GM12878 (cell line): Measurements from ENCODE around the gene TAS2R4. TPM values are rescaled to one million over a fixed set of nuclear protein-coding genes. Genes with fewer than 3 reads are reported as not detected.

Experiments used
- ATAC-seq: fragments of 200-7000 bp; cut with Tn5 transposase; 3 replicates; pipeline ENCODE4 v1.9.1; 2020; ENCODE audit warnings: mild to moderate bottlenecking, moderate library complexity
- BruUV-seq: library from RNA; stranded (reverse); fragments of 400-500 nt; replicated peaks from 2 replicates; lab custom pipeline; 2021; lab: Mats Ljungman, UMichigan
- CTCF ChIA-PET: fragments of 300-600 bp; sonication (Branson Sonifier 250); formaldehyde crosslinking; extraction: SDS; loops from one replicate; lab custom pipeline; 2021; ENCODE audit warnings: inconsistent platforms; lab: Yijun Ruan, JAX
- POLR2A ChIA-PET: fragments of 350-600 bp; formaldehyde crosslinking; extraction: SDS; loops from one replicate; lab custom pipeline; 2021; ENCODE audit warnings: inconsistent platforms; lab: Charles Lee
- RAD21 ChIA-PET: fragments of 300-600 bp; sonication (Branson Sonifier 250); formaldehyde crosslinking; loops from one replicate; lab custom pipeline; 2023; ENCODE audit warnings: antibody characterized with exemption; ENCODE audit not compliant: unreplicated experiment; lab: Charles Lee
- SMC1A ChIA-PET: fragments of 300-600 bp; sonication (Branson Sonifier 250); formaldehyde crosslinking; loops from one replicate; lab custom pipeline; 2023; ENCODE audit not compliant: unreplicated experiment, uncharacterized antibody; lab: Charles Lee
- DNase-seq: peaks from one replicate; pipeline ENCODE4 v3.0.0-alpha.2; 2011; ENCODE audit warnings: low read depth, low spot score
- FAIRE-seq: peaks from 3 replicates; lab custom pipeline; 2011; peaks lifted over from hg19 to GRCh38; lab: Jason Lieb, UNC
- H2AFZ ChIP-seq: 2 replicates; pipeline ENCODE4 v1.6.0; 2011; ENCODE audit warnings: low read depth, low read length, control low read depth; ENCODE audit not compliant: control insufficient read depth
- H3K27ac ChIP-seq: 2 replicates; pipeline ENCODE4 v1.5.1; 2011; ENCODE audit warnings: control low read depth; ENCODE audit not compliant: control insufficient read depth, insufficient read depth
- H3K27me3 ChIP-seq, 2 experiments: replicated peaks in 1 of 2; 2 replicates each; pipeline versions ENCODE4 v1.6.0 to v1.6.1; 2011; ENCODE audit warnings: low read length in 1 of 2; ENCODE audit not compliant: control insufficient read depth in 2 of 2, insufficient read depth in 2 of 2
- H3K36me3 ChIP-seq, 2 experiments: 2 replicates each; pipeline ENCODE4 v1.5.1; 2011; ENCODE audit warnings: low read length in 1 of 2; ENCODE audit not compliant: control insufficient read depth in 2 of 2, insufficient read depth in 2 of 2
- H3K4me1 ChIP-seq: 2 replicates; pipeline ENCODE4 v1.6.1; 2011; ENCODE audit warnings: mild to moderate bottlenecking, low read length, moderate library complexity, mixed read lengths; ENCODE audit not compliant: control insufficient read depth, insufficient read depth
- H3K4me2 ChIP-seq: 2 replicates; pipeline ENCODE4 v1.6.0; 2011; ENCODE audit warnings: control low read depth; ENCODE audit not compliant: control insufficient read depth, insufficient read depth
- H3K4me3 ChIP-seq: fragments of 200-600 bp; sonication (generic); 2 replicates; pipeline ENCODE4 v1.5.1; 2016
- H3K79me2 ChIP-seq: 2 replicates; pipeline ENCODE4 v1.6.0; 2011; ENCODE audit warnings: low read length; ENCODE audit not compliant: control insufficient read depth, insufficient read depth
- H3K9ac ChIP-seq: 2 replicates; pipeline ENCODE4 v1.8.0; 2011; ENCODE audit warnings: low read length, control low read depth, mixed read lengths; ENCODE audit not compliant: control insufficient read depth, insufficient read depth
- H3K9me3 ChIP-seq: replicated peaks from 3 replicates; pipeline ENCODE4 v1.5.1; 2011; ENCODE audit warnings: mild to moderate bottlenecking, low read length; ENCODE audit not compliant: control insufficient read depth, insufficient read depth
- H4K20me1 ChIP-seq: 2 replicates; pipeline ENCODE4 v1.6.0; 2011; ENCODE audit not compliant: control insufficient read depth, insufficient read depth
- BRCA1 ChIP-seq: IDR thresholded peaks from 2 replicates; pipeline ENCODE4 v1.6.1; 2011; ENCODE audit warnings: low read depth, low read length, improper control_type of control experiment
- ESRRA ChIP-seq: IDR thresholded peaks from 2 replicates; pipeline ENCODE4 v1.6.1; 2012; ENCODE audit warnings: mild to moderate bottlenecking, low read length, improper control_type of control experiment
- MEF2A ChIP-seq: IDR thresholded peaks from 2 replicates; pipeline ENCODE4 v1.6.1; 2011; ENCODE audit warnings: low read depth, mild to moderate bottlenecking, low read length, moderate library complexity; ENCODE audit not compliant: insufficient read depth
- RCOR1 ChIP-seq: conservative IDR thresholded peaks from 2 replicates; pipeline ENCODE4 v1.6.1; 2012; ENCODE audit warnings: low read depth, low read length, improper control_type of control experiment
- SPI1 ChIP-seq: IDR thresholded peaks from 2 replicates; pipeline ENCODE4 v1.6.1; 2011; ENCODE audit warnings: low read depth, mild to moderate bottlenecking, low read length, moderate library complexity, borderline replicate concordance; ENCODE audit not compliant: insufficient read depth
- WGBS: methylation state at CpG from one replicate; pipeline ENCODE4 v1.1.6; 2016; ENCODE audit warnings: low lambda C conversion rate; ENCODE audit not compliant: insufficient replicate concordance, insufficient coverage; ENCODE audit errors: missing lambda C conversion rate; 5-methylcytosine and 5-hydroxymethylcytosine counted together
- in situ Hi-C: fragments of 300-500 bp; cut with MboI; formaldehyde crosslinking; loops from 9 replicates; pipeline ENCODE4 v1.14.3; 2018; ENCODE audit warnings: mixed read lengths
- intact Hi-C: fragments of 100-400 bp; cut with micrococcal nuclease; formaldehyde crosslinking; loops from one replicate; pipeline ENCODE4 v1.14.2; 2022; ENCODE audit not compliant: unreplicated experiment
- polyA plus RNA-seq, 11 experiments: library from polyadenylated mRNA; depleted of rRNA in 4 of 11; unstranded in 6 of 11; stranded (reverse) in 5 of 11; fragments of >200 nt; fragmentation: Nextera tagmentation in 4 of 11; fragmentation: Illumina TruSeq in 1 of 11; extraction: Ambion mirVana in 4 of 11; extraction: Trizol in 1 of 11; gene quantifications; 1 replicate in 1 of 11; 2 replicates in 10 of 11; pipeline versions ENCODE4 v1.2.1 to v1.2.3, GENCODE V29; 2011 to 2016; ENCODE audit warnings: inconsistent platforms in 2 of 11, missing spikeins in 2 of 11, low read depth in 1 of 11
- total RNA-seq, 4 experiments: library from RNA; depleted of rRNA in 3 of 4; stranded (reverse); fragments of >200 nt in 3 of 4; fragmentation: Illumina TruSeq in 1 of 4; extraction: Trizol in 1 of 4; gene quantifications; 2 replicates each; pipeline versions ENCODE4 v1.2.1 to v1.2.3, GENCODE V29; 2013 to 2021
- TF ChIP-seq, protein P1 (sequence below): fragments of 450-650 bp; IDR thresholded peaks from 2 replicates; pipeline ENCODE4 v1.6.1; 2016; ENCODE audit warnings: mild to moderate bottlenecking, moderate library complexity, borderline replicate concordance
- TF ChIP-seq, protein P2 (sequence below): IDR thresholded peaks from 2 replicates; pipeline ENCODE4 v1.6.1; 2012; ENCODE audit warnings: mild to moderate bottlenecking, low read depth, low read length

TAS2R4 gene
- total and polyA plus RNA-seq, 10 of the 15 experiments (the other 5 are each of a cell fraction or from before 2014, with no cell fraction given), result 0.04 to 0.90 (median 0.40) TPM; not detected in 1

DNA sequence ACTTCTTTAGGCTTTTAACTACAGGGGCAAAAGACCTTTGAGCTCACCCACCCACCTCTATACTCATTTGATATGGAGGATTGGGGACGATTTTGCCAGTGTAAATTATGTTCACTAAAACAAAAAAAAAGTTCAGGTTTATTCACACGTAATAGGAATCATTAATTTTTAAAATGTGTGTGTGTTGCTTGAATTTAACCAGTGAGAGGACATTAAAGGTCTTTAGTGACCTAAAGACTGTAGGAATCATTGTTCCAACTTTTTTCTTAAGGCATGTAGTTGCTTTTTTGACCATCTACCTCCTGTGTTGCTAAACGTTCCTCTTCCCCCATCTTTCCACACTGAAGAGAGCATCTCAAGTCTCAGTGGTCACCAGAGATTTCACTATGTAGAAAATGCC is 37.2 kb upstream of the TAS2R4 start:
- Histone ChIP-seq H3K79me2 (peaks cover 38% of the 10 kb centered on the region), H3K4me3 (peak overlapping the region; percentile 98), H4K20me1 (no peaks in the 10 kb centered on the region), H3K9ac (peak overlapping the region; percentile 95; the same call in 1 of the 2 replicates), H2AFZ (no peak overlapping the region), H3K4me2 (peak overlapping the region; percentile 62), H3K27me3 (no peaks in the 10 kb centered on the region), H3K9me3 (no peaks in the 10 kb centered on the region), H3K27ac (no peak overlapping the region; the same call in none of the 2 replicates), H3K4me1 (peaks cover 4% of the 10 kb centered on the region; the same call in 1 of the 2 replicates), H3K36me3 (peaks cover 0 to 21% of the 10 kb centered on the region in 2 experiments)
- intact Hi-C loops (loop anchor here (2.0 to 5.0 kb wide), 2 partner anchors 38 to 187 kb away; partner anchors contain the start of gene AGK), in situ Hi-C loops (loop anchor here (10.0 kb wide), 1 partner anchor 724 kb away; the partner anchor contains the start of gene MRPS33)
- ChIA-PET CTCF (interaction anchor here (1.5 to 4.0 kb wide), 8 partner anchors 14 to 85 kb away, joined by 3 to 36 read pairs (median 8); partner anchors contain the start of gene DENND11), RAD21 (no interaction called here), POLR2A (interaction anchor here (1.7 kb wide), 1 partner anchor 88 kb away, joined by 4 read pairs; no protein-coding TSS in a partner anchor), SMC1A (no interaction called here)
- 54% methylated on average over 3 of the region's 3 CpGs for WGBS
- TF ChIP-seq RCOR1 (no peak), BRCA1 (no peak)
- no peak for DNase-seq
- FAIRE-seq, result peak; percentile 41
- no TSS peak for BruUV-seq
- ATAC-seq, result no peak

DNA sequence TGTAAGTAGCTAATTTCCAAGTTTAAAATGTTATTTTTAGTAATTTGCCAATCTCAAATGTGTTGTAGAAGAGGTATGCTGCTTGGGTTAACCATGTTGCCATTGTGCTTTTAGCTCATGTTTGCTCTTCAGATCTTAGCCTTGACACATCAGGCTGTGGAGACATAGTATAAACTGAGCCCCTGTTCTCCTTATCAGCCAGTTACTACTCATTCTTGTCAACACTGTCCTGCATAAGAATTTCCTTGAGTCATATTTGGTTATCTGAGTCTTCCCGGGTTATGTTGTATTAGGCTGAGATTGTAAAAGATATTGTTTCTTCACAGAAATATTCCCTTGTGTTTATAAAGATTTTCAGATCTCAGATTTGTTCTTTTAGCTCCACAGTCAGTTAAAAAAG is 34.2 kb upstream of the TAS2R4 start:
- Histone ChIP-seq H3K9me3 (no peaks in the 10 kb centered on the region), H3K4me1 (peaks cover 4% of the 10 kb centered on the region; the same call in 1 of the 2 replicates), H3K4me2 (no peak overlapping the region), H3K27ac (no peak overlapping the region), H3K9ac (no peak overlapping the region), H3K27me3 (no peaks in the 10 kb centered on the region), H2AFZ (no peak overlapping the region), H3K36me3 (peaks cover 2 to 27% of the 10 kb centered on the region in 2 experiments), H4K20me1 (no peaks in the 10 kb centered on the region), H3K79me2 (peaks cover 38% of the 10 kb centered on the region), H3K4me3 (no peak overlapping the region)
- BruUV-seq, result no TSS peak
- WGBS, result 100% methylated on average over 1 of the region's 1 CpG
- ChIA-PET SMC1A (interaction anchor here (1.3 kb wide), 1 partner anchor 42 kb away, joined by 3 read pairs; no protein-coding TSS in a partner anchor), POLR2A (no interaction called here), RAD21 (no interaction called here), CTCF (interaction anchor here (0.6 to 4.0 kb wide), 4 partner anchors 44 to 746 kb away, joined by 3 to 12 read pairs (median 4); partner anchors contain the start of gene MRPS33)
- ATAC-seq, result no peak
- intact Hi-C loops (no loop called here), in situ Hi-C loops (no loop called here)
- DNase-seq, result no peak
- no peak for FAIRE-seq
- no peak for TF ChIP-seq SPI1
- no peak for TF ChIP-seq ESRRA
- TF ChIP-seq, protein P1, sequence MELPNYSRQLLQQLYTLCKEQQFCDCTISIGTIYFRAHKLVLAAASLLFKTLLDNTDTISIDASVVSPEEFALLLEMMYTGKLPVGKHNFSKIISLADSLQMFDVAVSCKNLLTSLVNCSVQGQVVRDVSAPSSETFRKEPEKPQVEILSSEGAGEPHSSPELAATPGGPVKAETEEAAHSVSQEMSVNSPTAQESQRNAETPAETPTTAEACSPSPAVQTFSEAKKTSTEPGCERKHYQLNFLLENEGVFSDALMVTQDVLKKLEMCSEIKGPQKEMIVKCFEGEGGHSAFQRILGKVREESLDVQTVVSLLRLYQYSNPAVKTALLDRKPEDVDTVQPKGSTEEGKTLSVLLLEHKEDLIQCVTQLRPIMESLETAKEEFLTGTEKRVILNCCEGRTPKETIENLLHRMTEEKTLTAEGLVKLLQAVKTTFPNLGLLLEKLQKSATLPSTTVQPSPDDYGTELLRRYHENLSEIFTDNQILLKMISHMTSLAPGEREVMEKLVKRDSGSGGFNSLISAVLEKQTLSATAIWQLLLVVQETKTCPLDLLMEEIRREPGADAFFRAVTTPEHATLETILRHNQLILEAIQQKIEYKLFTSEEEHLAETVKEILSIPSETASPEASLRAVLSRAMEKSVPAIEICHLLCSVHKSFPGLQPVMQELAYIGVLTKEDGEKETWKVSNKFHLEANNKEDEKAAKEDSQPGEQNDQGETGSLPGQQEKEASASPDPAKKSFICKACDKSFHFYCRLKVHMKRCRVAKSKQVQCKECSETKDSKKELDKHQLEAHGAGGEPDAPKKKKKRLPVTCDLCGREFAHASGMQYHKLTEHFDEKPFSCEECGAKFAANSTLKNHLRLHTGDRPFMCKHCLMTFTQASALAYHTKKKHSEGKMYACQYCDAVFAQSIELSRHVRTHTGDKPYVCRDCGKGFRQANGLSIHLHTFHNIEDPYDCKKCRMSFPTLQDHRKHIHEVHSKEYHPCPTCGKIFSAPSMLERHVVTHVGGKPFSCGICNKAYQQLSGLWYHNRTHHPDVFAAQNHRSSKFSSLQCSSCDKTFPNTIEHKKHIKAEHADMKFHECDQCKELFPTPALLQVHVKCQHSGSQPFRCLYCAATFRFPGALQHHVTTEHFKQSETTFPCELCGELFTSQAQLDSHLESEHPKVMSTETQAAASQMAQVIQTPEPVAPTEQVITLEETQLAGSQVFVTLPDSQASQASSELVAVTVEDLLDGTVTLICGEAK, result no peak
- TF ChIP-seq, protein P2, sequence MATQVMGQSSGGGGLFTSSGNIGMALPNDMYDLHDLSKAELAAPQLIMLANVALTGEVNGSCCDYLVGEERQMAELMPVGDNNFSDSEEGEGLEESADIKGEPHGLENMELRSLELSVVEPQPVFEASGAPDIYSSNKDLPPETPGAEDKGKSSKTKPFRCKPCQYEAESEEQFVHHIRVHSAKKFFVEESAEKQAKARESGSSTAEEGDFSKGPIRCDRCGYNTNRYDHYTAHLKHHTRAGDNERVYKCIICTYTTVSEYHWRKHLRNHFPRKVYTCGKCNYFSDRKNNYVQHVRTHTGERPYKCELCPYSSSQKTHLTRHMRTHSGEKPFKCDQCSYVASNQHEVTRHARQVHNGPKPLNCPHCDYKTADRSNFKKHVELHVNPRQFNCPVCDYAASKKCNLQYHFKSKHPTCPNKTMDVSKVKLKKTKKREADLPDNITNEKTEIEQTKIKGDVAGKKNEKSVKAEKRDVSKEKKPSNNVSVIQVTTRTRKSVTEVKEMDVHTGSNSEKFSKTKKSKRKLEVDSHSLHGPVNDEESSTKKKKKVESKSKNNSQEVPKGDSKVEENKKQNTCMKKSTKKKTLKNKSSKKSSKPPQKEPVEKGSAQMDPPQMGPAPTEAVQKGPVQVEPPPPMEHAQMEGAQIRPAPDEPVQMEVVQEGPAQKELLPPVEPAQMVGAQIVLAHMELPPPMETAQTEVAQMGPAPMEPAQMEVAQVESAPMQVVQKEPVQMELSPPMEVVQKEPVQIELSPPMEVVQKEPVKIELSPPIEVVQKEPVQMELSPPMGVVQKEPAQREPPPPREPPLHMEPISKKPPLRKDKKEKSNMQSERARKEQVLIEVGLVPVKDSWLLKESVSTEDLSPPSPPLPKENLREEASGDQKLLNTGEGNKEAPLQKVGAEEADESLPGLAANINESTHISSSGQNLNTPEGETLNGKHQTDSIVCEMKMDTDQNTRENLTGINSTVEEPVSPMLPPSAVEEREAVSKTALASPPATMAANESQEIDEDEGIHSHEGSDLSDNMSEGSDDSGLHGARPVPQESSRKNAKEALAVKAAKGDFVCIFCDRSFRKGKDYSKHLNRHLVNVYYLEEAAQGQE, result no peak
- TF ChIP-seq MEF2A, result no peak
